HG02970 (cell line): ENCODE data around the gene HNRNPCL1.
"Not testable (repeated sequence)": the region's sequence is repeated elsewhere in the genome, so short reads cannot be mapped to it uniquely, and the experiment has no call there.

Experiments used
- ATAC-seq: cut with Tn5 transposase; IDR thresholded peaks from one replicate; pipeline ENCODE4 v1.9.1; 2021; ENCODE audit warnings: mild to moderate bottlenecking, moderate library complexity, moderate number of reproducible peaks; ENCODE audit not compliant: unreplicated experiment, low FRiP score

HNRNPCL1 gene

GRCh38 chr1:12848620-12849019 lies at the start of gene HNRNPCL1:
Gene HNRNPCL1 (minus strand): TSS chr1:12848720. CDS start chr1:12848289, 431 bp downstream.
- ATAC-seq = not testable (repeated sequence)

- ATAC-seq = not testable (repeated sequence)
These were observed 49.6 kb upstream of the HNRNPCL1 start, which contains the start of gene PRAMEF10 for GRCh38 chr1:12898170-12898569. Gene PRAMEF10 (minus strand): TSS chr1:12898270. CDS start chr1:12895847, 2,423 bp downstream.

- ATAC-seq = not testable (repeated sequence)
These were observed 37.6 kb upstream of the HNRNPCL1 start, which contains the start of gene PRAMEF4 for GRCh38 chr1:12886101-12886500. Gene PRAMEF4 (minus strand): TSS chr1:12886201. CDS start chr1:12883394, 2,807 bp downstream.

- not testable (repeated sequence) for ATAC-seq
These were observed 29.9 kb upstream of the HNRNPCL1 start for GRCh38 chr1:12878453-12878852.

GRCh38 chr1:12863131-12863880 lies 14.8 kb upstream of the HNRNPCL1 start:
- not testable (repeated sequence) for ATAC-seq

- not testable (repeated sequence) for ATAC-seq
These were observed 8.3 kb upstream of the HNRNPCL1 start, which contains the start of gene PRAMEF2 for GRCh38 chr1:12856786-12857185. Gene PRAMEF2 (plus strand): TSS chr1:12857086. CDS start chr1:12859010, 1,924 bp downstream.

- ATAC-seq = no peak
These were observed 3.3 kb upstream of the HNRNPCL1 start for GRCh38 chr1:12851779-12852178.

GRCh38 chr1:12833251-12833650 lies 15.3 kb downstream of the HNRNPCL1 start:
- not testable (repeated sequence) for ATAC-seq

GRCh38 chr1:12831310-12831709 lies 17.2 kb downstream of the HNRNPCL1 start, which contains the start of gene PRAMEF11:
Gene PRAMEF11 (minus strand): TSS chr1:12831410. CDS start chr1:12828789, 2,621 bp downstream.
- ATAC-seq = not testable (repeated sequence)

GRCh38 chr1:12819061-12819460 lies 29.5 kb downstream of the HNRNPCL1 start:
- not testable (repeated sequence) for ATAC-seq

GRCh38 chr1:12811409-12811784 lies 37.1 kb downstream of the HNRNPCL1 start:
- no peak for ATAC-seq

GRCh38 chr1:12810691-12811408 lies 37.7 kb downstream of the HNRNPCL1 start:
- no peak for ATAC-seq

GRCh38 chr1:12809933-12810332 lies 38.6 kb downstream of the HNRNPCL1 start:
- ATAC-seq = no peak

- no peak for ATAC-seq
These were observed 48.8 kb downstream of the HNRNPCL1 start for GRCh38 chr1:12799730-12800129.

- ATAC-seq = no peak
These were observed 49.6 kb downstream of the HNRNPCL1 start for GRCh38 chr1:12798911-12799310.
